HS-5 (cell line): ENCODE measurements around the gene ZNF747.
"Not testable (repeated sequence)": the region's sequence is repeated elsewhere in the genome, so short reads cannot be mapped to it uniquely, and the experiment has no call there.

ENCODE experiments used
- DNase-seq: peaks from one replicate; pipeline ENCODE4 v3.0.0-alpha.2; 2012; ENCODE audit warnings: low read depth

The ZNF747 gene

GRCh38 chr16:30557957-30558788 is 23.5 kb upstream of the ZNF747 start, which contains the start of gene ZNF764:
Gene ZNF764, minus strand, starts transcription at chr16:30558374. Its CDS starts 192 bp downstream, at chr16:30558182.
- DNase-seq: peak; percentile 90

- no peak for DNase-seq
These were observed 23.0 kb upstream of the ZNF747 start for GRCh38 chr16:30557707-30557956.

DNA sequence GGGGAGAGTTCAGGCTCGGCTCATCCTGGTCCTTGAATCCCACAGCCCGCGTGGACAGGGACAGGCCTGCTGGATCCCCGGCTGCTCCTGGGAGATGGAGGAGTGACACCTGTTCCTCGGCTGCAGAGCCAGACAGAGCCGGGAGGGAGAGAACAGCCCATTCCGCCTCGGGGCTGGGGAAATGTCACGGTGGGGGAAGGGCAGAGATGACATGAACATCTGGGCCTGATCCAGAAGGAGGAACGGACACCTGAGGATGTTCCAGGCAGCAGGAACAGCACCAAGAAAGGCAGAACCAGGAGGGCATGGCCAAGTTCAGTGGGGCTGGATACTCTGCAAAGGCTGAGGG is 21.4 kb upstream of the ZNF747 start:
- DNase-seq: no peak

DNA sequence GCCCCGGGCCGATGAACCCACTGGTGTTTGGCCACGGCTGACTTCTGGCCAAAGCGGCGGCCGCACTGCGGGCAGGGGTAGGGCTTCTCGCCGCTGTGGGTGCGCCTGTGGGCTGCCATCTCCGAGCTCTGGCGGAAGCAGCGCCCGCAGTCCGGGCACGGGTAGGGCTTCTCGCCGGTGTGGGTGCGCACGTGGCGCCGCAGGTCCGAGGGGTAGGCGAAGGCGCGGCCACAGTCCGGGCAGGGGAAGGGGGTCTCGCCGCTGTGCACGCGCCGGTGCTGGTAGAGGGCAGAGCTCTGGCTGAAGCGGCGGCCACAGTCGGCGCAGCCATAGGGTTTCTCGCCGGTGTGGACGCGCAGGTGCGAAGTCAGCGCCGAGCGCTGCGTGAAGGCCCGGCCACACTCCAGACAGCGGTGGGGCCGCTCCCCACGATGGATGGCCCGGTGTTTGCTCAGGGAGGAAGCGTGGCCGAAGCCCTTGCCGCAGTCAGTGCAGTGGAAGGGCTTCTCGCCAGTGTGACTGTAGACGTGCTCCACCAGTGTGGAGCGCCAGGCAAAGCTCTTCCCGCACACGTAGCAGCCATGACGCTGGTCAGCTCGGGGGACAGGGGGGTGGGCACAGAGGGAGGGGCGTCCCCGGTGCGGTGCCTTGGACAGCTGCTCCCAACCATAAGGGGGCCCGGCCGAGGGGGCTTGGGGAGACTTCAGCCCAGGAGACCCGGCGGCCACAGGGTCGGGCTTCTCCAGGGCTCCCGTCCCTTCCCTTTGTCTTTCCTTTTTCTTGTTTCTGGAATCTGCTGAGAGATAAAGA is 20.9 kb upstream of the ZNF747 start:
- no peak for DNase-seq

- no peak for DNase-seq
These were observed 20.1 kb upstream of the ZNF747 start for GRCh38 chr16:30554557-30555314.

- DNase-seq: no peak
These were observed 18.8 kb upstream of the ZNF747 start for GRCh38 chr16:30553393-30553899.

DNA sequence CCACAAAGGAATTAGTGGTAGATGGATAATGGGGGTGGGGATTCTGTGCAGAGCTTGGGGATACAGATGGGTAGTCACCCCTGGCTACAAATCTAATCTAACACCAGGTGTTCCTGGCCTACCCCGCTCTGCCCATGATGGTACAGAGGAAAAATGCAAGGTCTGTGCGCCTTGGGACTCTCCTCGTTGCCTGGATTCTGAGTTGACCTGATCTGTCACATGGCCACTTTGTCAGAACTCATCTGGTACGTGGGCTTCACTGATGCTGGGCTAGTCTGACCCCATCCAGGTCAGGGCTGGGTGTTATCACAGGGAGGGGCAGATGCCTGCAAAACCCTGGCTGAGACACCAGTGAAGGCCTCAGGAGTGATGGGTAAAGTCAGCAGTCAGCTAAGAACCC is 18.3 kb upstream of the ZNF747 start:
- DNase-seq: no peak

DNA sequence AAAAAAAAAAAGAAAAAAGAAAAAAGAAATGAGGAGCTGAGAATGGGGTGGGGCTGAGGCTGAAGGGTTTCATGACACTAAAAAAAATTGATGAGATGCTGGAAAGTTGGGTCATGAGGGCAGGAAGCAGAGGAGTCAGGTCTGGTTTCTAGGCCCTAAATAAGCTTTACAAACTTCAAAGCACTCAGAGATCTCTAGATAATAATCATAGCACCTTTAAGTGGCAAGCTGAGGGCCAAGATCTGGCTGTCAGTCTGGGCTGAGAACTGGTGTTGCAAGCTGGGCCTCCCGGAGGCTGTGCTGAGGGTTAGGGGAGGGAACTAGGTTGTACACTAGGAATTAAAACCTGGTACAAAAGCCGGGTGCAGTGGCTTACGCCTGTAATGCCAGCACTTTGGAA is 17.1 kb upstream of the ZNF747 start:
- no peak for DNase-seq

GRCh38 chr16:30548416-30549253 is 14.0 kb upstream of the ZNF747 start:
- no peak for DNase-seq

DNA sequence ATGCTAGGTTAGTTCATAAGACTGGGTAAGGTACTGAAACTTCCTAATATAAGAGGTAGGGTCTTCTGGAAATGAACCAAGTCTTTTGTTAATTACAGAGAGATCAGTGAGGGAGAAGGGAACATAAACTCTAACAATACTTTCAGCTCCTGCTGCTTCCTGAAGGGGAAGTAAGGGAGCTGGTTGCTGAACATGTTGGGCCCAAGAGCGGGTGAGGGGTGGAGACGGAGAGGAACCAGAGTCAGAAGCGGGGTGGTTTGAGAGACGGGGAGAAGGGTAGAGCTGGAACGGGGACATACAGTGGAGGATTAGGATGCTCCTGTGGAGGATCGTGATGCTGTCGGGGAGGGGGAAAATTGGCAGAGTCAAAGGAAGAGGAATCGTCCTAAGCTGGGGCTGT is 11.5 kb upstream of the ZNF747 start:
- DNase-seq: no peak

GRCh38 chr16:30543067-30543466 is 8.4 kb upstream of the ZNF747 start:
- no peak for DNase-seq

- no peak for DNase-seq
These were observed 7.1 kb upstream of the ZNF747 start for GRCh38 chr16:30541502-30542329.

DNA sequence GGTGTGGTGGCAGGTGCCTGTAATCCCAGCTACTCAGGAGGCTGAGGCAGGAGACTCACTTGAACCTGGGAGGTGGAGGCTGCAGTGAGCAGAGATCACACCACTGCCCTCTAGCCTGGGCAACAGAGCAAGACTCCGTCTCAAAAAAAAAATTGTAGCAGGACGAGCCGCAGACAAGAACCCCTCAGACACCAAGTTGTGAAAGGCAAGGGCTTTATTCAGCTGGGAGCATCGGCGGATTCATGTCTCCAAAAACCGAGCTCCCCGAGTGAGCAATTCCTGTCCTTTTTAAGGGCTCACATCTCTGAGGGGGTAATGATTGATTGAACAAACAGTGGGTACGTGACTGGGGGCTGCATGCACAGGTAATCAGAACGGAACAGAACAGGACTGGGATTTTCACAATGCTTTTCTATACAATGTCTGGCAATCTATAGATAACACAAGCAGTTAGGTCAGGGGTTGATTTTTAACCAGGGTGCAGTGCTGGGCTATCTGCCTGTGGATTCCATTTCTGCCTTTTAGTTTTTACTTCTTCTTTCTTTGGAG is 6.3 kb upstream of the ZNF747 start:
- DNase-seq: not testable (repeated sequence)

GRCh38 chr16:30539986-30540526 is 5.4 kb upstream of the ZNF747 start:
- not testable (repeated sequence) for DNase-seq

DNA sequence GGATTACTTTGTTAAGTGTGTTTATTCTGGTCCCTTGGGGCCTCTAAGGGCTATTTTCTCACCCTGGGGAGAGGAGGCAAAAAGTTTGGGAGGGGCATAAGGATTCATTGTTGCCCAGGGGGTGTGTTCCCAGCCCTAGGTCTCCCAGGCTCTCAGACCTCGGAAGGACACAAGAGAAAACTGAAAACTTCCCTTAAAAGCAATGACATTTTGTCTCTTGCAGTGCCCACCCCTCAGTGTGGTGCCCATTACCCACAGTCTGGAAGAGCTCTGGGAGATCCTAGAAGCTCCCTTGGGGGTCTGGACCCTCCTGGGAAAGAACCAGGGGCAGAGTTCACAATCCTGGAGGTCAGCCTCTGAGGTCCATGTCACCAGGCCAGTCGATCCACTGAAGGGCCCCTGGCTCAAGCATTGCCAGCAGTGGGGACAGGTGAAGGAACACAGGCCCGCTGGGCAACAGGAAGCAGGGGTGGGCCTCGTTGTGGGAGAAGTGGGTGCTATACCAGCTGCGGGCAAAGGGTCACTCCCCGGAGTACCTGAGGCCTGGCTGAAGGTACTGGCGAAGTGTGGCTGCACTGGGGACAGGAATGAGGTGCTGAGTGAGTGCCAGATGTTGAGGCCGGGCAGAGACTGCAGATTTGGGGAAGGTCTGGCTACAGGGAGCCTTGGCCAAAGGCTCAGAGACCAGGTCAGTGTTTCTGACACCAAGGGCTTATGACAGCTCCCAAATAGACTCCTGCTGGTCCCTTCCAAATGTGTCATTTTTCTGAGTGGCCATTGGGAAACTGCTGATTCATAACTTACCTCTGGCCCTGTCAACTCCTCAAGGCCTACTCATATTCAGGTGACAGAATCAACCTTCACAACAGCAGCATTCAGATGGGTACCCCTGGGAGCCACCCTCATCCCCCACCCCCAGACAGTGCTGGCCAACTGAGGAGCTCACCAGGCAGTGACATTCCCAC is 4.6 kb upstream of the ZNF747 start:
- DNase-seq: no peak

DNA sequence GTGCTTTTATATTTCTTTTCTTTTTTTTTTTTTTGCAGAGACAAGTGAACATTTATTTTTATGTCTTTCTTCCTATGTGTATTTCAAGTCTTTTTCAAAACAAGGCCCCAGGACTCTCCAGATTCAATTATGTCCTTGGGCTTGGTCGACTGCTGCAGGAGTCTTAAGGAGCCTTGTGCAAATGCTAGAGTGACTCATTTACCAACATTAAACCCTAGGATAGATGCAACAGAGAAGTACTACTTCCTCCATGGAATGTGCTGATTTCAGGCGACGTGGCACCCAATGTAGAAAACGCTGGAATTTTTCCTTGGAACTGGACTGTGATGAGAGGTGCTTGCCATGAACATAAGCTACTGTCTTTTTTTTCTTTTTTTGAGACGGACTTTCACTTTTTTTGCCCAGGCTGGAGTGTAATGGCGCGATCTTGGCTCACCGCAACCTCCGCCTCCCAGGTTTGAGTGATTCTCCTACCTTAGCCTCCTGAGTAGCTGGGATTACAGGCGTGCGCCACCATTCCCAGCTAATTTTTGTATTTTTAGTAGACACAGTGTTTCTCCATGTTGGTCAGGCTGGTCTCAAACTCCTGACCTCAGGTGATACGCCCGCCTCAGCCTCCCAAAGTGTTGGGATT is 1.9 kb upstream of the ZNF747 start:
- not testable (repeated sequence) for DNase-seq

DNA sequence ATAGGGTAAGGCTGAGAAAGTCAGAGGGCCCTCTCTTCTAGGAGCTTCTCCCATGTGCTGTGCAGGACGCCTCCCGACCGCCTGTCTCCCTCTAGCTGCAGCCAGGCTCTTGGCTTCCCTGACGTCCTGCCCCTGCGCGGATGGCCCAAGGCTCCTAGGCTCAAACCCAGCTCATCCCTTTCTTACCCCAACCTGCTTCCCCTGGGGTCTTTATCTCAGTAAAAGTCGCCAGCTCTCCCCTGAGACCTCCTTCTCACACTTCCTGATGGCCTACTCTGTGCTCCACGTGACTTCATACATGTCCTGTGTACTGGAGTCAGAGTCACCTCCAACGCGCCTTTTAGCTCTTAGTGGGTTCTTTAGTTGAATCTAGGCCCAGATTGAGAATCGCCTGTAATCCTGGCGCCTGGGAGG is 1.1 kb upstream of the ZNF747 start:
- DNase-seq: no peak

DNA sequence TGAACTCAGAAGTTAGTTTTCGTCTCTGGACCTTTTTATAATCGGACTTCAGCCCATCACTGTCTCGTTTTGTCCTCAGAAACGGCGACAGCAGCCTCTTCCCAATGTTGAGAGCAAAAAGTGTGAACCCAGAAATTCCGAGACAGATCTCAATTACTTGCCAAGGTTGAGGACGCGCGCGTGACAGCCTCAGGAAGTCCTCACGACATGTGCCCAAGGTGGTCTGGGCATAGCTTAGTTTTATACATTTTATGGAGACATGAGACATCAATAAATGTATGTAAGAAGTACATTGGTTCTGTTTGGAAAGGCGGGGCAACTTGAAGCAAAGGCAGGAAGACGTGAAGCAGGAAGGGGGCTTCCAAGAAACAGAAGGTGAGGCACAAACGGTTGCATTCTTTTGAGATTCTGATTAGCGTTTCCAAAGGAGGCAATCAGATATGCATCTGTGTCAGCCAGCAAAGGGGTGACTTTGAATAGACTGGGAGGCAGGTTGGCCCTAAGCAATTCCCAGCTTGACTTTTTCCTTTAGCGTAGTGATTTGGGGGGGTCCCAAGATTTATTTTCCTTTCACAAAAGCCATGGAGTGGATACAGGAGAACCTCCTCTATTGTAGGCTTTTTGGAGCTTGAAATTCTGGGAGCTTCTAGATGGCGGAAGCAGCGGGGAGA is 583 bp upstream of the ZNF747 start:
- no peak for DNase-seq
